HG02981 (cell line): ENCODE results near the gene DRD3.
A peak's percentile ranks its signal among the peaks of the same experiment; 100 is the strongest.

Experiments used
- ATAC-seq: cut with Tn5 transposase; IDR thresholded peaks from one replicate; pipeline ENCODE4 v1.9.1; 2021; ENCODE audit warnings: mild to moderate bottlenecking, moderate library complexity; ENCODE audit not compliant: unreplicated experiment

DRD3 gene

DNA sequence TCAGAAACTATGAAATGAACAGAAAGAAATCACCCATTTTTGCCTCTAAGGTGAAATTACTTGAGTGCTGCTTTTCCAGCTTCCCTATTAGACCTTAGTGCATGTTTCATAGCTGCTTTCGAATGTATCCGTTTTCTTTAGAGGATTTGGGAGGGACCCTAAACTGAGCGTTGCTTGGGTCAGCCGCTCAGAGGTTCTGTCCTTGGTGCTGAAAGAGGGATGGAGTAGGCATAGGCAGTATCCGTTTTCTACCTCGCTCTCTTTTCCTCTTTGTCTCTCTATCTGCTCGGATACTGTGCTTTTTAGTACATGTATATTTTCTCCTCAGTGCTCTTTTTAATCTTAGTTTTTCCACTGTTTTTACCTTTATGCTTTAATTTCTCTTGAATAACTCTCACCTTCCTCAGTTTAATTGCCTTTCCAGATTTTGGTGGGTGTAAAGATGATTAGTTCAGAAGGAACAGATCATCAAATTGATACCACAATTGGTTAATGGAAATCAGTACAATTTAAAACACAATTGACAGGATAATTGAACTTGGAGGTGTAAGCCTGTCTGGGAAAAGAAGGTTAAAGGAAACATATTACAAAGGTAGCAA, at the start of gene DRD3:
Gene DRD3, minus strand, starts transcription at position 283 of the 599 bp plus-strand sequence. CDS start 7,060 bp downstream, outside the sequence.
- no peak for ATAC-seq

DNA sequence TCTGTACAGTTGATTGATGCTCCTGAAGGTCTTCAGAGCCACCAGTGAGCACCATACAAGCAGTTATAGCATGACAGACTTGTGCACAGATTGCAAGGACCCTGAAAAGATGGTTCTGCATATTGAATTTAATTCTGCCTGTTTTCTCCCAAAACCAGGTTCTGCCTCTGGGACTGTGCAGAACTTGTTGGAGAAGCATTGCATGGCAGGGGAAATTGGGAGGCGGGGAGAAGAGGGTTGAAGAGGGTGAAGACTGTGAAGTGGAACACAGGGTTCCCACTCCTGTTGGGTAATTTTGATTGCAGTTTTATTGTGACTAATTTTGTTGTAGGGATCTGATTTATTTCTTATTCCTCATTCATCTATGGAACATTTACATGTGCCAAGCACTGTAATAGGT, 48.2 kb upstream of the DRD3 start:
- no peak for ATAC-seq

DNA sequence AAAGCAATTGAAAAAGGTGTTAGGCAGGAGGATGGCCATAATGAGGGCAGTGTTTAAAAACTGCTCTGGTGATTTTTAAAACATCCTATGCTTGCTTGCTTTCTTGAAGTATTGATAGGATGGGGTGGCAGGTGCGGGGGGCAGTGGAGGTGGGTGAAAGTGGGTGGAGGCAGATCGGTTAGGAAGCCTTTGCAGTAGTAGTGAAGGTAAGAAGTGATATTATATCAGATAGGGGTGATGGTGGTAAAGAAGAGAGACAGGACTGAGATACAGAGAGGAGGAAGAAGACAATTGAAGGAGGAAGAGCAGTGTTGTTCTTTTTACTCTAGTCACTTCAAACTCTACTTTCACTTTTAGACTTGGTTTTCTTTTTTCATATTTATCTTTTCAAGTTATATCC, 47.5 kb upstream of the DRD3 start:
- no peak for ATAC-seq

DNA sequence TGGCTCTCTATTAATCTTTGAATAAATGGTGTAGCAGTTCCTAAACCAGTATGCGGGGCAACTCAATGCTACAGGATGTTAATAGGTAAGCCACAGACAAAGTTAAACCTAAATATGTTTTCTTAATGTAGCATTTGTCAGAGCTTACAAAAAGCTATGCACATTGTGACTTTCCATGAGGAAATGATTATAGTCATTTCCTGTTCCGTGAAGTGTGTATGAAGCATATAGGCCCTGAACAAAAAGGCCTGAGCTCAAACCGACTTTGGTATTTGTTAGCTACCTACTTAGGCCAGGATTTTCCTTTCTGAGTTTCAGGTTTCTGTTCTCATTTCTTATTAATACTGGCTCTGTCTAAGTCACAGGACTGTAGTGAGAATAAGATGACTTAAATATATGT, 44.3 kb upstream of the DRD3 start:
- peak; percentile 92 for ATAC-seq

DNA sequence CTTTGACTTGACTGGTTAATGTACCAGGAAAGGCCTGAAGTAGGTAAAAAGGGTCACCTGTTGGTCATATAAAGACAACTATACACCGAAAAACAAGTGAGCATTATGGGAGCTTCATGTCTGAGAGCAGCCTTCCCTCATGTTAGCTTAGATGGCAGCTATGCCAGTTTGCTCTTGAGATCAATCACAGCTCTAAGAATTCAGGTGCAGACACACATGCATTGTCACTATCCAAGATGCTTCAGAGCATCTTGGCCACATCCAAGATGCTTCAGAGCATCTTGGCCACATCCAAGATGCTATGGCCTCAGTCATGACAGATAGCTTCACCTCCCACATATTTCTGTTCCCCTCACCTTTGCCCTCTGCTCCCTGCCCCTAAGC, 43.0 kb upstream of the DRD3 start:
- ATAC-seq: no peak

DNA sequence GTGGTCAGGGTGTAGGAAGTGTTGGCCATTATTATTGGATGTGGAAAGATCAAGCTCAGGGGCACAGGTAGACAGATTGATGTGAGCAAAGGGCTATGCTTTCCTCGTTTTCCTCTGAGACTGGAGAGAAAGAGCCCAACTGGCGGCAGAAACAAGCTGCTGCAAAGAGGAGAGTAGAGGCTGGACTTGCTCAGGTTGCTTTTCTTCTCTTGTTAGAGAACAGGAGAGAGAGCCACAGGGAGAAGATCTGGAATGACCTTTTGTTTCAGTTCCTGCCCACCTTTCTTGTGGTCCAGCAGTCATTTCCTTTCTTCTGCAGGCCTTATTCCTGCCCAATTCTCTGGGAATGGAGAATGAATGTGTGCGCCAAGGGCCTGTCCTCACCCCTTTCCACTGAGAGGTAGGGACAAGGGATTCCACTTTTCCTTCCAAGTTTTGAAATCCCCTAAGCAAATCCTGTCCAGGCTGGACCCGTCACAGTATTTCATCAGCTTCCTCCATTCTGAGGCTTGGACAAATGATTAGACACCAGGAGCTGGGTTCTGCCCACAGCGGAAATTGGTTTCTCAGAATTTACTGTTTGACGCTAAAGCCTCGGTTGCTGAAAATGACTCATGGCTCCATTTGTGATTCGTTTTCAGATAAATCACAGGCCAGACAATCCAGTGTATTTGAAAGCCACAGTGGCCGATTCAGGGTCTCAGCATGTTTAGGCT, 42.5 kb upstream of the DRD3 start:
- ATAC-seq: no peak

DNA sequence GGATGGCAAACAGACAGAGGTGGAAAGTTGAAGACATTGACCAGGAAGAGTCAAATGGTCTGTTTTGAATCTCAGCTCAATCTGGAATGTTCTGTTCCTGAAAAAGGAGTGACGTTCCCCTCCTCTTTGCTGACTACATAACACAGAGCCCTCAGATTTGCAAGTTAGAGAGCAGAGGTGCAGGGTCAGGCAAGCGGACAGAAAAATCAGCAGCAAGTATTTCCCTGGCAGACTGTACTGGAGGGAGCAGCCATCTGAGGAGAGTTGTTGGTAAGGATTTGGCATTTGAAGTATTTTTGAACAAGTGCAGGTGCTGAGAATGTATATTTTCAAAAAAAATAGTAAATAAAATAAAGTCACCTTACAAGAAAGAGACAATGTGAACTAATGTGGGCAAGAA, 40.9 kb upstream of the DRD3 start:
- ATAC-seq: no peak

DNA sequence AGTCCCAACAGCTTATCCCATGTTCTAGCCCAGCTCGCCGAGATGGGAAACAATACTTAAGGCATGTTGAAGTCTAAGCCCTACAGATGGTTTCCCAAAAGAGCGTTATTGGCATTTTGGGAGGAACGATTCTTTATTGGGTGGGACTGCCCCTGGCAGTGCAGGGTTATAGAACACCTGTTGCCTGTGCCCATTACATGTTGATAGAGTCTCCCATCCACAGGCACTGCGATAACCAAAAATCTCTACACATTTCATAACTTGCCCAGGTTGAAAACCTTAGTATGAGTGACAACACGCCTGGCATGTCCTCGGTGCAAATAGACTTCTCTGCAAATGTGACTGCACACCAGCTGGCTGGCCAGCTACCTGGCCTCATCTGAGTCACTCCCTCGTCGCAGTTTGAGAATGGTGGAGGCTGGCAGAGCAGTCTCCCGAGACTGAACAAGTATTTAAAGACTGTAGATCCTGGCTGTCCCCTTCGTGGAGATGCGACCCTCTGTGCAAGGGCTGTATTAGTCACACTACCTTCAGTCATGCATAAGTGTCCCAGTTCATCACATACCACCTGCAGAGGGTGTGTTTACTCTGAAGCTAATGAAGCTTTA, 39.8 kb upstream of the DRD3 start:
- ATAC-seq: no peak

DNA sequence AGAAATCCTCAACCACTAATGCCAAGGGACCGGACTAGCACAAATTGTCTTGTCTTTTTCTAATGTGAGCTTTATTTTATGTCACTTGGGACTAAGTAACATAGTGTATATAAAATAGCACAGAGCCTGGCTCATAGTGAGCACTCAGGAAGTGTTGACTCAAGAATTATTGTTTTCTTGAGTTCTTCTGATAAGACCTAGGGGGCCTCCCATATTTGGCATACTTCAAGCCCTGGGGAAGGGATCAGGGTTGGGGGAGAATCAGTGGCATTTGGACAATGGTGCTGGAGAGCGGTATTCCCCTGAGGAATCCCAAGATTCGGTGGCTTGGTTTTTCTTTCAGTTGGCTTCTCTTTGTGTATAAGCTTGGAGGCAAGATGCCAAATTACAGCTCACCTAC, 39.2 kb upstream of the DRD3 start:
- no peak for ATAC-seq

DNA sequence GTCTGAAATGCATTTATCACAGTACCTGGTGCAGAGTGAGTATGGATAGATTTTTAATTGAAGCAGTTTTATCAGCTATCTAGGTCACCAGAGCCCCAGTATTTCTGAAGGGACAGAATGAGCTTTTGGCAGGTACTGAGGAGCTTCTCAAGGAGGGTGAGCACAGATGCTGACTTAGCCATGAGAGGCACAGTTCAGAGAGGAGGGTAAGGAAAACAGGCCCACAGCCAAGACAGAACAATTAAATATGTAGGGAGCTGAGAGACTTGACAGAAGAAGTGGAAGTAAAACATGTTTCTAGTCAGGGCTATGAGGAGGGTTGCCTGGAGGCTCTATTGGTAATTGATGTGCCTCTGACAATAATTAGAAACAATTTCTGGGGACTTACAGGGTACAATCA, 38.4 kb upstream of the DRD3 start:
- no peak for ATAC-seq

DNA sequence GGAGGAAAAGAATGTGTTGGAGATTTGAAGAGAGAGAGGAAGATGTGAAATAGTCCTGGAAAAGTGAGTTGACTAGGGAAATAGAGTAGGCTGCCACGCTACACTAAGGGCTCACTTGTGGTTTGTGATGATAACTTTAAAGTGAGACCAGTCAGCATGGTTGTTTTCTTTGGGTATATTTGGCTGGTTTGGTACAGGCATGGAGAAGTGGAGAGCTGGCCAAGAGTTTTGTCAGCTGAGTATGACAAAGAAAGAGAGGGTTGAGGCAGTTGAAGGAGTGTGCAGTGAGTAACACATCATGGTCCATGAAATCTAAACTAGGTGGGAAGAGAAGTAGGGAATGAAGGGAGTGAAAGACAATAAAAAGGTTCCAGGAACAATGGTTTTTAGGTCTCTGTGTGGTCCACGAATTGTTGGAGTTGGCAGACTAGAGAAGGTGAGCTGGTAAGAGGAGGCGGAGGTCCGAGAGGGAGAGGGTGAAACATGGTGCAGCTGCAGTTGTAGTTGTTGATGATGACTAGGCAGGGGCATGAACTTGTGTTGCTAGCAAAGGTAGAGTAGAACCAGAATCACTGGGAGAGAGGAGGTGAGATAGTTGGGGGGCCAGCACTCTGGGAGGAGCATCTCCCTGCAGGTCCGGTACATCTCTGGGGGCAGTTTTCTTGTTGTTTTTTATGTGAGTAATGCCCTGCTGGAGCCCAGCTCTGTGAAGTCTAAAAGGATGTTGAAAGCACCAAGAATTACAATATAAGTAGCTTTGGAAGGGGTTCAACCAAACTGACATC, 37.5 kb upstream of the DRD3 start:
- no peak for ATAC-seq

DNA sequence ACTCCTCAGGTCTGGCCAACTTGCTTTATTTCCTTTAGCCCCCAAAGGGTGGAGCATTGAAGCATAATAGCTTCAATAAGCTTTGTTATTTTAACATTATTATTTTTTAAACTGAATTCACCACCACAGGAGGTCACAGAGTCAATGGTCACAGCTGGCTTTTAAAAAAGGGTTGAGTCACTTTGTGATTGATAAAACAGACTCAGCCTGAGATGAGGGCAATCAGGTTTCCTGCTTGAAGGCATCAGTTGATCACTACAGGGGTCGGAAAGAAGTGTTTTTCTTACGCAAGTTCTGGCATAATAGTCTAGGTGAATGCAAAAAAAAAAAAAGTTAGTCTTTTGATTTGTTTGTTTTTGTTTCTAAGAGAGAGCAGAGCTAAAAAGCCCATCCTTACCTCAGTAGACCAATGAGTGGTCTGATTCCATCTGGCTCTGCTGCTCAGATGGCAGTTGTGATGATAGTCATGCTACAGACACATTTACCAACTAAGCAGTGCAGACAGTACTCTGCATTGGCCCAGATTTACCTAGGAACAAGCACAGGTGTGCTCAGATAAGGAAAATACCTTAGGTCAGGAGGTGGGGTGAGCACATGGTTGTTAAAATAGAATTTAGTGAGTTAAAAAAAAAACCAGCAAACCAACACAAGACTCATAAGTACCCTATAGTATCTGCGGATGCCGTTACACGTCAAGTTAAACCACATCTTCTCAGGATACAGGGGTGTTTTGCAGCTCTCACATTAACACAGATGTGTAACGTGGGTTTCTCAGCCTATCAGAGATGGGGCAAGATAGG, 35.9 kb upstream of the DRD3 start:
- peak; percentile 32 for ATAC-seq

DNA sequence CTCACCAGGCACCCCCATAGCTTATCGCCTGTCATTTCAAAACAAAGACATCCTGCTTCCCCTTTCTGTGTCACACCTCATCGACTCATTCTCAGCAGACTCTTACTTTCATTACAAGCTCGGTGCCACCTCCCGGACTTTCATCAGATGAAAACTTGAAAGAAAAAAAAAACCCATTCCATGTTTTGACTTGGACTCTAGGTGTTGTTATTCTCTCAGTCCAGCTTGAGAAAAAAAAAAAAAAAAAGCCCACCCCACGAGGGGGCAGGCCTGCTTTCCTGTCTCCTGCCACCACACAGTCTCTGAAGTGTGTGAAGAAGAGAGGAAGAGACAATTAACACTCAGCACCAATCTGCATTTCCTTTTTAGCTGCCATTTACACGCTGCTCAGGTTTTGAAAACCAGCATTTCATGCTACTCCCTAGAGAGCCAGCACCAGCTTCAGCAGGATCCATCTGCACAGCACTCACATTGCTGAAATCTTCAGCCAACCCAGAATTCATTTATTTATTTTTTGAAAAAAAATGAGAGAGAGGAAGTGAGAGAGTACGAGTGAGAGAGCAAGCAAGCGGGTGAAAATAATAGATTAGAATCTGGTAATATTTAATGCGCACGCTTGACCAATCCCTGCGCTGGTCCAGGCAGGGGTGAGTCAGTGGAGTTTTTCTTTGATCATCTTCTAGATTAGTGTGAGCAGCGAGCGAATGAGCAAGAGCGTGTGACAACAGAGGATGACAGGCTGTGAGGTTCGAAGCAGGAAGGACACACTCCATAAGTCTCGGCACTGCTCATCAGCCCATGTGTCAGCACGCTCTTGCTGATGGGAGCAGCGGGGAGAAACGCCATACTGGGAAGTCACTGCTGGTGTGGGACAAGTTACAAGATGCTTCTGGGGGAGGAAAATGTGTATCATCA, 35.0 kb upstream of the DRD3 start:
- peak; percentile 81 for ATAC-seq

DNA sequence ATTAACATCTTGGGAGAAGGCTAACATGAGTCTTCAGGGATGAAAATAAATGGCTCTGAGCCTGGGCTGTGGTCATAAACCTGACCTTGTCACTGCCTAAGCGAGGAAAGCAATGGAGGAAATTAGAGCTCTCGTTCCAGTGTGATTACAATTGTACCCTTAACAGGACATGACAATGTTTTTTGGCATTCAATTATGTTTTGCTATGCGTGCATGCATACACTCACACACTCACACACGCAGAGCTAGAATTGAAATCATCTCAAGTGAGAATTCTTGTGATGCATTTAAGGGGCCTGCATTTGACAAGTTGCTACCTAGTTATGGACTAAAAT, 34.4 kb upstream of the DRD3 start:
- ATAC-seq: peak; percentile 3

DNA sequence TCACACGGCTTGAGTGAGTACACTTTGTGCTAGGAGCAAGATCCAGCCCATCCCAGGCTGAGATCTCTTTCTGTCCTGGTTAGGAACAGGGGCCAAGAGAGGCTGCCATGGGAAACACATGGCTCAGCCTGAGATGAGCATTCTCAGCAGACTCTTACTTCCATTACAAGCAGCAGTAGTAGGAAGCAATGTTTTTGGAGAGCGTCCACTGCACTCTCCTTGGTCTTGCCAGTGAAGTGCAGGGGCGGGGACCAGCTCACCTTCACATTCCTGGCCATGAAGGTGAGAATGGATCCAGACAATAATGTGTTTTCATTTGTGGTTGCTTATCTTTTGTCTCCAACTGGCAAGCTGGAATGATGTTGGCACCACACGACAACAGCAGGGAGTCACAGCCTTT, 33.8 kb upstream of the DRD3 start:
- no peak for ATAC-seq

DNA sequence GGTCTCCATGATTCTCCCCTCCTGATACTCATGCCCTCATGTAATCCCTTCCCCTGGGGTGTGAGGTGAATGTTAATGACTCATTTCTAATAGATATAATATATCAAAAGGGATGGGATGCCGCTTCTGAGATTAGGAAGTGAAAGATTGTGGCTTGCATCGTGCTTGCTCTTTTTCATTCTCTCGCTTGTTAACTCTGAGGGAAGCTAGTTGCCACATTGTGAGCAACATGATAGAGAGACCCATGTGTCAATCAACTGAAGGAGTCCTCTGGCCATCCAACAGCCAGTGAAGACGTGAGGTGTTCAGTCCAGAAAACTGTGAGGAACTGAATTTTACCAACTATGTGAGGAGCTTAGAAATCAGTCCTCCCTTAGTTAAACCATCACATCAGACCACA, 28.9 kb upstream of the DRD3 start:
- peak; percentile 94 for ATAC-seq

DNA sequence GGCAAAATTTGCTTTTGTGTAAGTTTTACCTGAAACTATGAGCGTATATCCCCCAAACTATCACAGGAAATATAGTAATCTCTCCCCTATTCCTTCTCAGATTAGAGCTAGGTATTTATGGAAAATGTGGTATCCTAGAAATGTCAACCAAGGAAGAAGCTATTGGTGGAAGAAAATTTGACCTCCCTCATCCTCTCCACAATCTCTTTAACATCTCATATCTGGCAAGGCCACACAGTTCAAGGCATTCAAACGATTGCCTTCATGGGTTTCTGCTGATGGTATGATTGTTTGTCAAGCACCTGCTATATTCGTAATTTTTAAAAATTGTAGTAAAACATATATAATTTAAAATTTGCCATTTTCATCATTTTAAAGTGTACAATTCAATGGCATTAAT, 27.5 kb upstream of the DRD3 start:
- no peak for ATAC-seq

DNA sequence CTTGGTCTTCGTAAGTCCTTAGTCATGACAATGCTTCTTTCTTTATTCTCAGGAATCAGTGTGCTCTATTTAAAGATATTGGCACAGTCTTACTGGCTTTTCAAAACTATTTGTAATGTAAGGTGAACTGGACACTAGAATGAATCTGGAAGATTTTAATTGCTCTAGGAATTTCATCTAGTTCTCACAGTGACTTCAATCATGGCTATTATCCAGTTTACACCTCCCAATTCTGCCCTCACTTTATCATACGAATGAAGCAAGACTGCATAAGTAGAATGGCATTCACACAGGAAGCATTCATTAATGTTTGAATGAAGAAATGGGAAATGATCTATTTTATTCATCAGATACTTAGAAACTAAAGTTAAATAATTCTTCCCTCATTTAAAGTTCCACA, 26.7 kb upstream of the DRD3 start:
- no peak for ATAC-seq

DNA sequence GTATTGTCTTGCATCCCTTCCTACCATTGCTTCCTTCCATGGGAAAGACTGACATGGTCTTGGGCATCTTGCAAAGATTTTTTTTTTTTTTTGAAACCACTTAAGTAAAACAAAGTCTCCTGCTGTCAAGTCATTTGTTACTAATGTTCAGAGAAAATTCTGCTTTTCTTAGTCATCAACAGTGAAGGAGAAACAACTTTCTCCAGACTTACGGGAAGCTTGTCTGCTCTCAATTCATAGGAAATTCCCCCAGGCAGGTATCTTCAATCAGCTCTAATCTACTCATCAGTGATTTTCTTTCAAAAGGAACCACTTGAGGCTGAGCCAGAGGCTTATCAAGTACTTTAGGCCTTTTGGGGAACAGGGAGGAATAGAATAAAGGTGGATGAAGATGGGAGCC, 15.9 kb upstream of the DRD3 start:
- no peak for ATAC-seq

DNA sequence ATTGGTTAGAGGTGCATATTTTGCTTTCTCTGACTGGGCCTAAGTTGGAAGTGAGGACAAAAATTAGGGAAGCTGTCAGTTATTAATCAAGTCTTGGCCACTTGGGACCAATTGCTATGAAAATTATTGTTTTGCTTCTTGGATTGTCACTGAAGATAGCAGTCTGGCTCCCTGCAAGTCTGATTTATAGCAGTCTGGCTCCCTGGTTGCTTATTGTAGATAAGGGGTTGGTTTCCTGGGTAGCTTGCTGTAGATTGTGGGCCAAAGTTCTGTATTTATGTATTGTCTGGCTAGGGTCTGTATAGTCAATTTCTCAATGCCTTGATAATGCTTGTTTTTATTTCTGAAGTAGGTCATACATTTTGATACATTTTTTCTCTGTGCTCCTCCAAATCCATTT, 13.3 kb upstream of the DRD3 start:
- ATAC-seq: no peak
